RCC 7860 (cell line): Measurements from ENCODE around the gene ABCB7.
A peak's percentile ranks its signal among the peaks of the same experiment; 100 is the strongest.
"Not testable (repeated sequence)": the region's sequence is repeated elsewhere in the genome, so short reads cannot be mapped to it uniquely, and the experiment has no call there.

Experiments used
- DNase-seq: peaks from one replicate; pipeline ENCODE4 v3.0.0-alpha.2; 2015; ENCODE audit warnings: low spot score
- FAIRE-seq: peaks from 2 replicates; lab custom pipeline; 2012; peaks lifted over from hg19 to GRCh38; lab: Jason Lieb, UNC

ABCB7 gene

GRCh38 chrX:75106772-75107171 is 49.3 kb downstream of the ABCB7 start:
- FAIRE-seq (no peak), DNase-seq (no peak)

DNA sequence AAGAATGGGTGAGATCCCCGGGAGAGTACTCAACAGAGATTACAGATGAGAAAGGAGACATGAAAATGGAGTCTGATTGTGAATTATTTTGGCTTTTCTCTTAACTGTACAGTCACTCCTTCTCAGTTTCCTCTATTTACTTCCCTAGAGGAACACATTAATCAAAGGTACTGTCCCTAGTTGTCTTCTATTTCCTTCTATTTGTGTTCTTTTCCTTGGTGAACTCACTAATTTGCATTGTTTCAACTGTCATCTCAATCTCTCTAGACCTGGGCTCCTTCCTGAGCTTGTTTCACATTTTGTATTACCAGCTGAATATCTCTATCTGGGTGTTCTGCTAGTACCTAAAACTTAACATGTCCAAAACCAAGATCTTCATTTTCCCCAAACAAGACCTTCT is 59.8 kb downstream of the ABCB7 start:
- FAIRE-seq (no peak), DNase-seq (no peak)

GRCh38 chrX:75086731-75087195 is 69.3 kb downstream of the ABCB7 start:
- FAIRE-seq: no peak
- no peak for DNase-seq

GRCh38 chrX:75084757-75085156 is 71.3 kb downstream of the ABCB7 start:
- DNase-seq (no peak), FAIRE-seq (no peak)

DNA sequence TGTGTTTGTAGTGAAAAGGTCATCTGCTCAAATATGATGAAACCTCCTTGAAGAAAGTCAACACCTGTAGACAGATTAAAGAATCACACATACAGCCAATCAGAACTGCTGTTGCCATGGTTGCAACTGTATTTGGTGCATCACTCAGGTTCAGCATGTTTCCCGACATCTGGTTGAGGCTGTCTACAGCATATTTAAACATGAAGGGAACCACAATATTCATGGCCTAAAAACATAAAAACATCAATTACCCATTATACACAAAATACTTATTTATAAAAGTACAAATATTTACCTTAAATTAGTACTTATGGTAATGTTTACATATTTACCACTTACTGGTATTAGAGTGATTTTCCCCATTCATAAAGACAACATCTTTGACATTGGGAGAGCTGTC is 79.7 kb downstream of the ABCB7 start:
- FAIRE-seq (no peak), DNase-seq (no peak)

GRCh38 chrX:75074475-75074874 is 81.6 kb downstream of the ABCB7 start:
- DNase-seq (no peak), FAIRE-seq (no peak)

DNA sequence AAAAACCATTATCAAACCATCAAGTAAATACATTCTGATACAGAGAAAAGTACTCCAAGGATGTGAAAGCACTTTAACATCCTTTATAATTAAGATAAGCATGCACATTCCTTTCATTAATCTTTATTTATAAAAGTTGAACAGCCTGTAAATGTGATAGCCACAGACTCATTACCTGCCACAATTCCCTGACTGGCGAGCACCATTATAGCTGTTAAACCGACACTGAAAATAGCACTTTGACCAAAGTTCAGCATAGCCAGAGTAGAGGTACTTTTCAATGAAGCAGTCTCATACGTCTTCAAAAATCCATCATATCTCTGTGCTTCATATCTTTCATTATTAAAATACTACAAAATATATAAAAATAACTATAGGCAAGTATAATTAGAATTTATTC is 84.7 kb downstream of the ABCB7 start:
- no peak for DNase-seq
- FAIRE-seq: no peak

GRCh38 chrX:75067931-75068330 is 88.2 kb downstream of the ABCB7 start:
- FAIRE-seq (no peak), DNase-seq (no peak)

DNA sequence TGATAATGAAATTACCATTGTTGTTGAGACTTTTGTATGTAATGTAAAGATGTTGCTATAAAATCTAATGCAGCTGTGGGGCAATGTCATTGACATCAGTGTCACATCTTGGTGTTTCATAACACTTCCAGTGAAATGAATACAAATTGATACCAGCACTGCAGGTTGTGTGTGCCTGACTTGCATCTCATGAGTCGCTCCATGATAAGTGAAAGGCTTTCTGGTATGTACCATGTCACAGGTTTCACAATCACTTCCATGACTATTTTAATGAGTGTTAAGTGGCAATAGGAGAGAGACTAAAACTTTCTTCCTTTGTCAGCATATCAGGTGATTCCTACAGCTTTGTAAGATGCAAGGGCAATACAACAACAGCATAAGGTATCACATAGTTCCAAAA is 94.4 kb downstream of the ABCB7 start:
- FAIRE-seq: no peak
- no peak for DNase-seq

DNA sequence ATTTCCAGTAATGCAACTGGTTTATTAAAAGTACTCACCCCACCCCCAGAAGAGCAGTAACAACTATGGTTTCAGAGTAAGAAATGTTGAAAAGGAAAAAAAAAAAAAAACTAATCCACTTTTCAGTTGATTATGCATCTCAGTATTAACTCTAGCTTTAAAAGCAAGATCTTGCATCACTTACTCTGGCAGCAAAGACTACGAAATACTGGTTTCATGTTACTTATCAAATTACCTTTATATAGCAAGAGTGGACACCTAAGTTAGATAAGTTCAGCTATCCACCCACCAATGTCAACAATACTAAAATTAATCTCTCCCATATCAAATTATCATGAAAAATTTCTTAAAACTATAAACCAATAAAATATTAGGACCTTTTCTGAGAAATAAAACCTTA is 105.0 kb downstream of the ABCB7 start:
- DNase-seq: no peak
- FAIRE-seq: no peak

DNA sequence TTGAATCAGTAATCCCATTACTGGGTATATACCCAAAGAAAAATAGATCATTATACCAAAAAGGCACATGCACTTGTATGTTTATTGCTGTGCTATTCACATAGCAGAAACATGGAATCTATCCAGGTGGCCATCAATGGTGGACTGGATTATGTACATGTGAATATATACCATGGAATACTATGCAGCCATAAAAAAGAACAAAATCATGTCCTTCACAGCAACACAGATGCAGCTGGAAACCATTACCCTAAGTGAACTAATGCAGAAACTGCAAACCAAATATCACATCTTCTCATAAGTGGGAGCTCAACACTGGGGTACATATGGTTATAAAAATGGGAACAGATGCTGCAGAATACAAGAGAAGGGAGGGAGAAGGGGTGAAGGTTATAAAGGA is 110.7 kb downstream of the ABCB7 start:
- DNase-seq (no peak), FAIRE-seq (no peak)

GRCh38 chrX:75044142-75044541 is 111.9 kb downstream of the ABCB7 start:
- FAIRE-seq, DNase-seq: not testable (repeated sequence)

DNA sequence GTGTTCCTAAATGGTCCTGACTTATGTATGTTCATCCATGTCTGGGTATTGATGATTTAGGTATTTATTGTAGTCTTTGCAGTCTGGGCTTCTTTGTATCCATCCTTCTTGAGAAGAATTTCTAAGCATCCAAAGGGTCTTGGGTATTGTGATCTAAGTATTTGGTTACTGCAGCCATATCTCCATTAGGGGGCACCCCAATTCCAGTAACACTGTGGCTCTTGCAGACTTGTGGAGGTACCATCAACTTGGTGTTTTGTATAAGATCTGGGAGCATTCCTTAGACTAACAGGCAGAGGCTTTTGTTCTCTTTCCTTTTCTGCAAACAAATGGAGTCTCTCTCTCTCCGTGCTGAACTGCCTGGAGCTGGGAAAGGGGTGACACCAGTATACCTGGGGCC is 117.2 kb downstream of the ABCB7 start:
- no peak for DNase-seq

More for the DNA sequence above, 117.2 kb downstream of the ABCB7 start:
- FAIRE-seq: peak; percentile 10
